ENCODE measurements around the gene ATF4.

GRCh38 chr22:39481054-39481453 is 39.3 kb upstream of the ATF4 start:
- no peak for TF ChIP-seq EZH2 (IDR thresholded peaks at IDR 0.05)
- TF ChIP-seq POLR2AphosphoS5 (IDR thresholded peaks at IDR 0.05; ENCODE audit: borderline replicate concordance, low read depth, low read length) = no peak

All from SK-N-MC (cell line).